C1 segment of cervical spinal cord (tissue), 14 donors: Measurements from ENCODE around the gene DDX52.
"Not testable (repeated sequence)": the region's sequence is repeated elsewhere in the genome, so short reads cannot be mapped to it uniquely, and the experiment has no call there.

Experiments used
- DNase-seq, 14 donors: peaks; one replicate each; lab custom pipeline; 2025; lab: John Stamatoyannopoulos, UW

DDX52 gene, protein sequence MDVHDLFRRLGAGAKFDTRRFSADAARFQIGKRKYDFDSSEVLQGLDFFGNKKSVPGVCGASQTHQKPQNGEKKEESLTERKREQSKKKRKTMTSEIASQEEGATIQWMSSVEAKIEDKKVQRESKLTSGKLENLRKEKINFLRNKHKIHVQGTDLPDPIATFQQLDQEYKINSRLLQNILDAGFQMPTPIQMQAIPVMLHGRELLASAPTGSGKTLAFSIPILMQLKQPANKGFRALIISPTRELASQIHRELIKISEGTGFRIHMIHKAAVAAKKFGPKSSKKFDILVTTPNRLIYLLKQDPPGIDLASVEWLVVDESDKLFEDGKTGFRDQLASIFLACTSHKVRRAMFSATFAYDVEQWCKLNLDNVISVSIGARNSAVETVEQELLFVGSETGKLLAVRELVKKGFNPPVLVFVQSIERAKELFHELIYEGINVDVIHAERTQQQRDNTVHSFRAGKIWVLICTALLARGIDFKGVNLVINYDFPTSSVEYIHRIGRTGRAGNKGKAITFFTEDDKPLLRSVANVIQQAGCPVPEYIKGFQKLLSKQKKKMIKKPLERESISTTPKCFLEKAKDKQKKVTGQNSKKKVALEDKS

DNA sequence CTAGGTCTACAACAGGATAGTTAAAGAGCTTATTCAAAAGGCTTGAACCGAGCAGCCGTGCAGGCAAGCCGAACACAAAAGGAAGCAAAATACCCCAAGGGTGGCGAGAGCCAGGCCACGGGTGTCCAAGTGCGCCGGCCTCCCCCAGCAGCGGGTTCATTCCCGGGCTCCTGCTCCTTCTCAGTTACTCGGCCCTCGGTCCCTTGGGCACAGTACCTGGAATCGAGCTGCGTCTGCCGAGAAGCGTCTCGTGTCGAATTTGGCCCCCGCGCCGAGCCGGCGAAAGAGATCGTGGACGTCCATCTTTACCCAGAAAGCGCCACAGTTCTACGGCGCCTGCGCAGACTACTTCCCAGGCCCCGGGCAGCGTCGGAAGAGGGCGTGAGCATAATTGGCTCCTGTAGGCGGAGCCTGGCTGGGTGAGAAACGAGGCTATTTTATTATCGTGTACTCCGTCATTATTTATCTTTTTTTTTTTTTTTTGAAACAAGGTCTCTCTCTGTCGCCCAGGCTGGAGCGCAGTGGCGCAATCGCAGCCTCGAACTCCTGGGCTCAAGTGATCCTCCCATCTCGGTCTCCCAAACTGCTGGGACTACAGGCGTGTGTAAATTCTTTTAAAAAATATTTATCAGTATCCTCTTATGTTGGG lies at the start of gene DDX52:
DDX52 (minus strand) TSS at position 329 of the 649 bp plus-strand sequence; CDS start at position 303, 26 bp downstream.
- peak; percentile 9 to 87 (median 78) for DNase-seq

DNA sequence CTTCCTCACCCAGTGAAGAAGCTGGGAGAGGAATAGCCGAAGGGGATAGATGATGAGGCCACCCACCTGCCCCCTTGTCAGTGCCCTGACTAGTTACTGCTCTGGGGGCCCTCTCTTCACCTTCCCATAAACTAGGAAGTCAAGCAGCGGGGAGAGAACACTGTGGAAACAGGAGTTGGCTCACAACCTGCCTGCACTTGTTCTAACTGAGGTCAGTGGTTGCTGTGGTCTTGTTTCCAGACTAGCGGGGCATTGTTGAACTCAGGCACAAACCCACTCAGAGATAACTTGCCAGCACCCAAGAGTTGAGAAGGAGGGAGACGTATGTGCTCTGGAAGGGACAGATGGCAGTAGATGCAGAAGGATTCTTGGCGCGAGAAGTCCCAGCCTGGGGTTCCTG lies 48.6 kb upstream of the DDX52 start:
- DNase-seq, result no peak

- DNase-seq, result no peak
These were observed 46.1 kb upstream of the DDX52 start for GRCh38 chr17:37689317-37689716.

GRCh38 chr17:37683454-37683984 lies 40.3 kb upstream of the DDX52 start:
- no peak for DNase-seq

DNA sequence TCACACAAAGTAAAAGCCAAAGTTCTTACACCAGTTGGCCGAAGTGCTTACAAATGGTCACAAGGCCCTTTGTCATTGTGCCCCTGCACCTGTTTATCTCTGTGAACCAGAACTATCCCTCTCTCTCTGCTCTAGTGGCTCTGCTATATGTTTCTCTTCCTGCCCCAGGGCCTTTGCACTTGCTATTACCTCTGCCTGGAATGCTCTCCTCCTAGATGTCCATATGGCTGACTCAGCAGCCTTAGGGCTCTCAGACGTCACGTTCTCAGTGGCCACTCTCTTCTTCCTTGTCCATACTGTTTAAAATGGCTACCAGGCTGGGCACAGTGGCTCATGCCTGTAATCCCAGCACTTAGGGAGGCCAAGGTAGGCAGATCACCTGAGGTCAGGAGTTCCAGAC lies 38.8 kb upstream of the DDX52 start:
- DNase-seq, result no peak

DNA sequence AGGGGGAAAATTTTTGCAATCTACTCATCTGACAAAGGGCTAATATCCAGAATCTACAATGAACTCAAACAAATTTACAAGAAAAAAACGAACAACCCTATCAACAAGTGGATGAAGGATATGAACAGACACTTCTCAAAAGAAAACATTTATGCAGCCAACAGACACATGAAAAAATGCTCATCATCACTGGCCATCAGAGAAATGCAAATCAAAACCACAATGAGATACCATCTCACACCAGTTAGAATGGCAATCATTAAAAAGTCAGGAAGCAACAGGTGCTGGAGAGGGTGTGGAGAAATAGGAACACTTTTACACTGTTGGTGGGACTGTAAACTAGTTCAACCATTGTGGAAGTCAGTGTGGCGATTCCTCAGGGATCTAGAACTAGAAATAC lies 36.7 kb upstream of the DDX52 start:
- DNase-seq, result not testable (repeated sequence)

DNA sequence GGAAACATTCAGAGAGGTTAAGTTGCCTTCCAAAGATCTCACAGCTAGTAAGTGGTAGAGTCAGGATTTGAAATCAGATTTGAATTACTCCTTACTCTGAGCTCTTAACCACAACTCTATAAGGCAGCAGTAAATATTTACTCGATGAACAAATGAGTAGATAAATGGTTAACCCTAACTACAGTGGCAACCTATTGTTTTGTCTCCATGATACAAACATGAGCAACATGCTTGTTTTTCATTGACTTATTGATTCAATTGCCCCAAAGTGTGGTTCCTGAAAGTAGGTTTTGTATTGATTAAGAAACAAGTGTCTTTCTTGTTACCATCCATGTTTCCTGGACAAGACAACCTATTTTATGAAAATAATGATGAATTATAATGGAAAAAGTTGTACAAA lies 34.8 kb upstream of the DDX52 start:
- DNase-seq, result no peak

DNA sequence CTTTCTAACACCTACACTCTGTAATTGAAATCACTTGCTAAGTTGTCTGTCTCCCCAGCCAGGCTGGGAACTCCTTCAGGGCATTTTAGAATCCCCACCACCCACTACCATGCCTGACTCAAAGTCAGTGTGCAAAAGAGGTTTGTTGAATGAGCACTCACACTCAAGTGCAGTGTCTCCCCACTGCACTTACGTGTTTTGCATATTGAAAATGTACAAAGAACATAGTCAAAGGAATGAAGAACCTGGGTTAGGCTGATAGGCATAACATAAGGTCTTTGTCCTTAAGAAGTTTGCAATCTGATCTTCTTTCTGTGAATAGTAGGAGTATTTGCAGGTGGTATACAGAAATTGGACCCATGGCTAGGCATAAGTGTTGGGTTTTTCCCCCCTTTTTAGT lies 33.8 kb upstream of the DDX52 start:
- no peak for DNase-seq

DNA sequence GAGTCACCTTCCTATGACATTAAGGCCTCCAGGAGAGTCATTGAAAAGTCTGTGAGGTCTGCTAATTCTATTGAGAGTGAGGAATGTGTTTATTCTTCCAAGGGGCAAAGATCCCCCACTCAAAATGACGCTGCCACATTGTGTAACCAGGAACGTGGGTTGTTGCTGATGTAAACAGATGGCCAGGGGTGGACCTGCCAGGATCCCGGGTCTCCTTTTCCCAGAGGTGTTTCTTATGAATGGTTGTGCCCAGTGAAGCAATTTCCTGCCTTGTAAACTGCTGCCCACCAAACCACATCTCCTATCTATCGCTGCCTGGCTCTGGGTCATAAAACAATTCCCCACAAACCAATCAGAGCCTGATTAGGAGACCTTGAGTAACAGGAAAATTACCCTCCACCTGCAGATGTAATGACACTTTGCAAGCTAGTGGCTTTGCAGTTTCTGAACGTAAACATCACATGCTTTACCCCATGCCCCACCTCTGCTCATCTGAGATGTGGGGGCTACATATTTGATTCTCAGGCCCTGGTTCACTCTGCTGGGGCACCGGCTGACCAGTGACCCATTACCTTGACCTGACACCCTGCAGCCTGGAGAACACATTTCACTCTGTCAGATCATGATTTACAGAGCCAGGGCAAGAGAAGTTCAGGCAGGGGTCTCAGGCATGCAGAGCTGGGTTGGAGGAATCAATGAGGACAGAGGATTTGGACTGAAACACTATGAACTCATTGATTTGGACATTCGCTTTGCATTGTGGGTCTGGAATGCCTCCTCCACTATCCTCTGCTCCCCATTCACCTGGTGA lies 33.1 kb upstream of the DDX52 start:
- no peak for DNase-seq

GRCh38 chr17:37674511-37674910 lies 31.3 kb upstream of the DDX52 start:
- DNase-seq, result no peak

- no peak for DNase-seq
These were observed 30.1 kb upstream of the DDX52 start for GRCh38 chr17:37673386-37673785.

DNA sequence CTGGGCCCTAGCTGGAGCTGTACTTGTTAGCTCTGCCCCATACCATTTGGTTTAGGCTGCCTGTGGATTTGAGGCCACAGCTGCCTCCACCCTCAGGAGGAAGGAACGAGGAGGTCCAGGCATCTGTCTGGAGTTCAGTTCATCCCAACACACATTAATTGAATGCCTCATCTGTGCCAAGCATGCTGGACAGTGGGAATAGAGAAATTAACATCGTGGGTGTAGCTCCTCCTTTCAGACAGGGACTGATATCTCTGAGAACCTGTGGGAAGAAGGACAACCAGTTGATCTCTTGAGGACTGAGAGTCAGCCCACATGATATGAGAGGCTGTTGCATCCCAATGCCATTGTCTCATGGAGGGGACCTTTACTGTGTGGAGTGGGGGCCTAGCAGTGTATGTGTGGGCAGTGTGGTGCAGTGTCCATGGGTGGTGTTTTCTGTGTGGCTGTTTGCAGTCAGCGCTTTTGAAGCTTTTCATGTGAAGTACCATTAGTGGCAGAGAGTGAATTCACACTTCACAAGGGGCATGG lies 29.4 kb upstream of the DDX52 start:
- DNase-seq, result no peak

GRCh38 chr17:37671824-37672547 lies 28.7 kb upstream of the DDX52 start:
- no peak for DNase-seq

GRCh38 chr17:37671028-37671823 lies 28.0 kb upstream of the DDX52 start:
- DNase-seq, result no peak

DNA sequence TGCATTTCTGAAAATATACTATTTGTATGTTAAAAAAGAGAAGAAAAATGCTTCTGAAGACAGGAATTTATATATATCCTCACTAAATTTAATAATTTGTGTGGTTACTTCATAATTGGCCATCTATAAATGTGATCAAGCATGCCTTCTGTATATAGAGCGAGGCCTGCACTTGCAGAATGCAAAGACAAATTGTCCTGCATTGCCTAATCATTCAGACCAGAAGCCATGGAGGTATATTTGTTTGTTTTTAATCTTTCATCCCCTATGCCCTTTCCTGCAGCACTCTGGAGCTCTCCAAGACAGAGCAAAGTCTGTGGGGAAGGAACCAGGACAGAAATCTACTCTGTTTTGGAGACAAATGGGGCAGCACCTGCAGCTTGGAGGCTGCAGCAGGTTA lies 23.8 kb upstream of the DDX52 start:
- no peak for DNase-seq

DNA sequence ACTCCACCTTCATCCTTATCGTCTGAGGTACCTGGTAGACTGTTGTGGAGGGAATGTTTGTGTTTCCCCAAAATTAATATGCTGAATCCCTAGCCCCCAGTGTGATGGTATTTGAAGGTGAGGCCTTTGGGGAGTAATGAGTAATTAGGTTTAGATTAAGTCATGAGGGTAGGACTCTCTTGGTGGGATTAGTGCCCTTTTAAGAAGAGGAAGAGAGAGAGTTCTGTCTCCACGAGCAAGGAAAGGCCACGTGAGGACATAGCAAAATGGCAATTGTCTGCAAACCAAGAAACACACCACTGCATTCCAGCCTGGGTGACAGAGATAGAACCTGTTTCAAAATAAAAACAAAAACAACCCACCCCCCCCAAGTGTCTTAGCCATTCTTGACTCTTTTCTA lies 21.0 kb upstream of the DDX52 start:
- no peak for DNase-seq

GRCh38 chr17:37662353-37662752 lies 19.1 kb upstream of the DDX52 start:
- no peak for DNase-seq

- DNase-seq, result no peak
These were observed 18.3 kb upstream of the DDX52 start for GRCh38 chr17:37661400-37662014.

- DNase-seq, result no peak
These were observed 16.7 kb upstream of the DDX52 start for GRCh38 chr17:37659925-37660324.
